ENCODE data around the gene GAPVD1. TPM values are rescaled to one million over a fixed set of nuclear protein-coding genes. Genes with fewer than 3 reads are reported as not detected.

Gene GAPVD1
- total RNA-seq, 4 donors from 2014 or later, result 56.8 to 66.6 (median 63.9) TPM

GRCh38 chr9:125378778-125379177 lies 117.2 kb downstream of the GAPVD1 start:
- H3K4me1 ChIP-seq, result peaks cover 0 to 12% (median 4%) of the 10 kb centered on the region in 4 donors
- H3K27me3 ChIP-seq, result peaks cover 0 to 10% of the 10 kb centered on the region in 2 donors
- WGBS, 2 donors, result 45 to 56% methylated on average over 9 of the region's 9 CpGs
- H3K9me3 ChIP-seq, result no peaks in the 10 kb centered on the region
- DNase-seq (ENCODE audit: low spot score in 2 of 2), result no peak
- no peak overlapping the region for H3K4me3 ChIP-seq
- no peak overlapping the region for H3K27ac ChIP-seq
- H3K36me3 ChIP-seq, result no peaks in the 10 kb centered on the region
- TF ChIP-seq POLR2A (IDR thresholded peaks at IDR 0.05) (no peak), EP300 (IDR thresholded peaks at IDR 0.05) (no peak)

GRCh38 chr9:125379208-125379607 lies 117.6 kb downstream of the GAPVD1 start:
- 51 to 57% methylated on average over 5 of the region's 5 CpGs for WGBS, 2 donors
- Histone ChIP-seq H3K36me3 (no peaks in the 10 kb centered on the region), H3K9me3 (no peaks in the 10 kb centered on the region), H3K4me3 (no peak overlapping the region), H3K27ac (no peak overlapping the region), H3K4me1 (peaks cover 0 to 8% (median 4%) of the 10 kb centered on the region in 4 donors), H3K27me3 (peaks cover 0 to 10% of the 10 kb centered on the region in 2 donors)
- no peak for TF ChIP-seq CTCF (IDR thresholded peaks at IDR 0.05)
- TF ChIP-seq EP300 (IDR thresholded peaks at IDR 0.05), result no peak
- no peak for TF ChIP-seq POLR2A (IDR thresholded peaks at IDR 0.05)
- no peak for DNase-seq (ENCODE audit: low spot score in 2 of 2)

- 74 to 83% methylated on average over 8 of the region's 8 CpGs for whole genome bisulfite sequencing, 2 donors
- Histone ChIP-seq H3K36me3 (no peaks in the 10 kb centered on the region), H3K9me3 (no peaks in the 10 kb centered on the region), H3K4me1 (no peaks in the 10 kb centered on the region), H3K27ac (no peak overlapping the region), H3K4me3 (no peak overlapping the region), H3K27me3 (peaks cover 0 to 10% of the 10 kb centered on the region in 2 donors)
- DNase-seq (ENCODE audit: low spot score in 2 of 2), result no peak
- TF ChIP-seq POLR2A (IDR thresholded peaks at IDR 0.05) (no peak), EP300 (IDR thresholded peaks at IDR 0.05) (no peak), CTCF (IDR thresholded peaks at IDR 0.05) (no peak)
Observed at GRCh38 chr9:125380406-125380805, 118.8 kb downstream of the GAPVD1 start.

GRCh38 chr9:125387861-125388524 lies 126.4 kb downstream of the GAPVD1 start:
- Histone ChIP-seq H3K4me3 (no peak overlapping the region), H3K36me3 (no peaks in the 10 kb centered on the region), H3K4me1 (no peaks in the 10 kb centered on the region), H3K9me3 (no peaks in the 10 kb centered on the region), H3K27me3 (no peaks in the 10 kb centered on the region), H3K27ac (no peak overlapping the region)
- 80% methylated on average over 14 of the region's 14 CpGs for WGBS, 2 donors
- TF ChIP-seq EP300 (IDR thresholded peaks at IDR 0.05) (no peak), POLR2A (IDR thresholded peaks at IDR 0.05) (no peak), CTCF (IDR thresholded peaks at IDR 0.05) (no peak)
- no peak for DNase-seq (ENCODE audit: low spot score in 2 of 2)

DNA sequence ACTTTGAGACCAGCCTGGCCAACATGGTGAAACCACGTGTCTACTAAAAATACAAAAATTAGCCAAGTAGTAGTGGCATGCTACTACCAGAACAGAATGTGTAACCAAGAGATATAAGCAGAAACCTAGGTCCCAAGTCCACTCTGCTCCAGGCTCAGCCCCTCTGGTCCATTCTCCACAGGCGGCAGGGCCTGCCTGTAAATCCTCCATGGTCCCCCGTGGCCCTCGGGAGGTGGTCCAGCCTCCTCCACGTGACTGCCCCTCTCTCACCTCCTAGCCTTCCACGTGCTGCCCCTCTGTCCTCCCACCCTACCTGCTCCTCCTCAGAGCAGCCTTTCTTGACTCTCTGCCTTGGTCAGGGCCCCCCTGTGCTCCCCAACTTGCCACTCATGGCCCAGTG lies 127.4 kb downstream of the GAPVD1 start:
- H3K36me3 ChIP-seq, result no peaks in the 10 kb centered on the region

More for the DNA sequence above, 127.4 kb downstream of the GAPVD1 start:
- WGBS, 2 donors, result 56 to 57% methylated on average over 6 of the region's 6 CpGs
- Histone ChIP-seq H3K9me3 (no peaks in the 10 kb centered on the region), H3K27me3 (no peaks in the 10 kb centered on the region), H3K4me3 (no peak overlapping the region), H3K4me1 (no peaks in the 10 kb centered on the region), H3K27ac (no peak overlapping the region)
- no peak for TF ChIP-seq CTCF (IDR thresholded peaks at IDR 0.05)
- TF ChIP-seq POLR2A (IDR thresholded peaks at IDR 0.05), result no peak
- TF ChIP-seq EP300 (IDR thresholded peaks at IDR 0.05), result no peak
- no peak for DNase-seq (ENCODE audit: low spot score in 2 of 2)
